HuH-7 (cell line): ENCODE measurements around the gene MCOLN1.
A peak's percentile ranks its signal among the peaks of the same experiment; 100 is the strongest.
"Not testable (repeated sequence)": the region's sequence is repeated elsewhere in the genome, so short reads cannot be mapped to it uniquely, and the experiment has no call there.

Experiments
- DNase-seq: peaks from one replicate; pipeline ENCODE4 v3.0.0; 2011; ENCODE audit warnings: low spot score

The MCOLN1 gene

DNA sequence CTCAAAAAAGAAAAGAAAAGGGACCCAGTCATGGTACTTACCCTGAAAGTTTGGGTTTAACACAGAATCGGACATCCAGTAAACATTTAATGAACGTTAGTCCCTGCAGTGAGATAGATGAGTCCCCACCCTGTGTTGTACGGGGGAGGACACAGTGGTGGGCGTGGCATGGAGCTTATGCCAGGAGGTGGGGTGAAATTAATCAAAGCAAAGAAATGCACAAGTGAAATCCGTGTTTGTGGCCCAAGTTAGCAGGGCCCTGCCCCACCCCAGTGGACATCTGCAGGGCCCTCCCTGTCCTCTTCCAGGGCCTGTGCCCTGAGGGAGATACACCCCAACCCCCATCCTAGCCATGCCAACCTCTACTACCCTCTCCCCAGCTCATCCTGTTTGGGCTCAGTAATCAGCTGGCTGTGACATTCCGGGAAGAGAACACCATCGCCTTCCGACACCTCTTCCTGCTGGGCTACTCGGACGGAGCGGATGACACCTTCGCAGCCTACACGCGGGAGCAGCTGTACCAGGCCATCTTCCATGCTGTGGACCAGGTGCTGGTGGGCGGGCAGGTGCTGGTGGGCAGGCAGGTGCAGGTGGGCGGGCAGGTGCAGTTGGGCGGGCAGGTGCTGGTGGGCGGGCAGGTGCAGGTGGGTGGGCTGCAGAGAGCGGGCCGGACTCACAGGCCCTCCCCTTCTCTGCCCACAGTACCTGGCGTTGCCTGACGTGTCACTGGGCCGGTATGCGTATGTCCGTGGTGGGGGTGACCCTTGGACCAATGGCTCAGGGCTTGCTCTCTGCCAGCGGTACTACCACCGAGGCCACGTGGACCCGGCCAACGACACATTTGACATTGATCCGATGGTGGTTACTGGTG lies 3.9 kb downstream of the MCOLN1 start:
- DNase-seq = no peak

DNA sequence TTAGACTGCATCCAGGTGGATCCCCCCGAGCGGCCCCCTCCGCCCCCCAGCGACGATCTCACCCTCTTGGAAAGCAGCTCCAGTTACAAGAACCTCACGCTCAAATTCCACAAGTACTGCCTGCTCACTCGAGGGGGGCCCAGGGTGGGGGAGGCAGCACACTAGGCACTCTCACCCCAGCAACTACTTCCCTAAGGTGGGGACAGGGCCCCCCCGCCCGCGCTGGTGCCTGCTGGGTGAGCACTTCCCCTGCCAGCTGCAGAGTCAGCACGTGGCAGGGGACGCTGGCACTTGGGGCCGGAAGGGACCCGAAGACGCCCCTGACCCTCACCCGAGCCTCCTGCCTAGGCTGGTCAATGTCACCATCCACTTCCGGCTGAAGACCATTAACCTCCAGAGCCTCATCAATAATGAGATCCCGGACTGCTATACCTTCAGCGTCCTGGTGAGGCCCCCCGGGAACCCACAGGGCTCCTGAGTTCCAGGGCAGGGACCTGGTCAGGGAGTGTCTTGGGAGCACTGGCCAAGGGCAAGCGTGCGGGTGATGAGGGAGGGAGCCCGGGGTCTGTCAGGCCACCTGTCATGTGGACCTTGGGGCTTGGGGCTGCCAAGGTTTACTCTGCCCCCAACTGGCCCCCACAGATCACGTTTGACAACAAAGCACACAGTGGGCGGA lies 5.2 kb downstream of the MCOLN1 start:
- DNase-seq = no peak

DNA sequence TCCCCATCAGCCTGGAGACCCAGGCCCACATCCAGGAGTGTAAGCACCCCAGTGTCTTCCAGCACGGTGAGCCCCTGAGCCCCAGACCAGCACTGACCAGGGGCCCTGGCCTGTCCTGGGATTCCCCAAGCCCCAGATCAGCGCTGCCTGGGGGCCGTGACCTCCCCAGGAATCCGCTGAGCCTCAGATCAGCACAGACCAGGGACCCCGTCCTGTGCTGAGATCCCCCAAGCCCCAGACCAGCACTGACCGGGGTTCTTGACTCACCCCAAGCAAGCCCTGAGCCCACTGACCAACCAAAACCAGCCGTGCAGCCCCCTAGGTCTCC lies 5.7 kb downstream of the MCOLN1 start:
- no peak for DNase-seq

DNA sequence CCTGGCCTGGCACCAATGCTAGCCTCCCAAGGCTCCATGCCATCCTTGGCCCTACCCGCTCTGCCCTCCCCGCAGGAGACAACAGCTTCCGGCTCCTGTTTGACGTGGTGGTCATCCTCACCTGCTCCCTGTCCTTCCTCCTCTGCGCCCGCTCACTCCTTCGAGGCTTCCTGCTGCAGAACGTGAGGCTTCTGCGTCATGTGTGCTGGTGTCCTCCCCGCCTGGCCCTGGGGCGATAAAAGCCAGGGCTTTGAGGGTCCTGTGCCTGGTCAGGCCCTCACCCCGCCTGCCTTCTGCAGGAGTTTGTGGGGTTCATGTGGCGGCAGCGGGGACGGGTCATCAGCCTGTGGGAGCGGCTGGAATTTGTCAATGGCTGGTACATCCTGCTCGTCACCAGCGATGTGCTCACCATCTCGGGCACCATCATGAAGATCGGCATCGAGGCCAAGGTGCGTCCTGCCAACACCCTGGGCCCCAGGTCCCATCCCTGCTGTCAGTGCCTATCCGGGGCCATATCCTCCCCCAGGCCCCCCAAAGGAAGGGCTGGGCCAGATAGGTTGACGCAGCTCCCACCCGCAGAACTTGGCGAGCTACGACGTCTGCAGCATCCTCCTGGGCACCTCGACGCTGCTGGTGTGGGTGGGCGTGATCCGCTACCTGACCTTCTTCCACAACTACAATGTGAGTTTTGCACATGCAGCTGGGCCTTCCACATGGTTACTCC lies 6.3 kb downstream of the MCOLN1 start:
- DNase-seq = no peak

DNA sequence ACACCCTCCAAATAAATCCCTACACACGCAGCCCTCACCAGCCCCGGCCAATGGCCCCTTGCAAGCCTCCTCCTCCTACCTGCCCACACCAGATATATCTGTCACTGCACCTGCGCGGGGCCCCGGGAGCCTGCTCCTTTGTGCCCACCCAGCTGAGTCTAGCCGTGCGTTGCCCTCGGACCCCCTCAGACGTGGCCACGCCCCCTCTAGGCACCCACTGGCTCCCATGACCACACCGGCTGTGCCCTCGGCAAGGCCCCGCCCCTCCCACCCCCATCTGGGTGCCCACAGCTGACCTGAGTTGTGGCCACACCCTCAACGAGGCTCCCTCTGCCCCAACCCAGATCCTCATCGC lies 6.8 kb downstream of the MCOLN1 start:
- DNase-seq = no peak

DNA sequence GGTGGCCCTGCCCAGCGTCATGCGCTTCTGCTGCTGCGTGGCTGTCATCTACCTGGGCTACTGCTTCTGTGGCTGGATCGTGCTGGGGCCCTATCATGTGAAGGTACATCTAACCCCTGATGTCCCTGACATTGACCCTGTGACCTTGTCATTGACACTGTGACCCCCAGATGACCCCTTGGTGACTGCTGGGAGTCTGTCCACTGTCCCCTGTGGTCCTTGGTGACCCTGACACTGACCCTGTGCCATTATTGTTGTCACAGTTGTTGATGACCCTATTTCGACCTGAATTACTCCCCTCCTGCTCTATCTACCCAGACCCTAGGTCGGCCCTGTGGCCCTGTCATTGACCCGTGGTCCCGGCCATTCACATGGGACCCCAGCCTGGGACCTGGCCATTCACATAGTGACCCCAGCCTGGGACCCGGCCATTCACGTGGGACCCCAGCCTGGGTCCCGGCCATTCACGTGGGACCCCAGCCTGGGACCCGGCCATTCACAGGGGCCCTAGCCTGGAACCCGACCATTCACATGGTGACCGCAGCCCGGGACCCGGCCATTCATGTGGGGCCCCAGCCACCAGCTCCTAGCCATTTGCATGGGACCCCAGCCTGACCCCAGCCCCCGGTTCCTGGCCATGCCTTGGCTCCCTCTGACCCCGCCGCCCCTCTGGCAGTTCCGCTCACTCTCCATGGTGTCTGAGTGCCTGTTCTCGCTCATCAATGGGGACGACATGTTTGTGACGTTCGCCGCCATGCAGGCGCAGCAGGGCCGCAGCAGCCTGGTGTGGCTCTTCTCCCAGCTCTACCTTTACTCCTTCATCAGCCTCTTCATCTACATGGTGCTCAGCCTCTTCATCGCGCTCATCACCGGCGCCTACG lies 7.4 kb downstream of the MCOLN1 start:
- no peak for DNase-seq

DNA sequence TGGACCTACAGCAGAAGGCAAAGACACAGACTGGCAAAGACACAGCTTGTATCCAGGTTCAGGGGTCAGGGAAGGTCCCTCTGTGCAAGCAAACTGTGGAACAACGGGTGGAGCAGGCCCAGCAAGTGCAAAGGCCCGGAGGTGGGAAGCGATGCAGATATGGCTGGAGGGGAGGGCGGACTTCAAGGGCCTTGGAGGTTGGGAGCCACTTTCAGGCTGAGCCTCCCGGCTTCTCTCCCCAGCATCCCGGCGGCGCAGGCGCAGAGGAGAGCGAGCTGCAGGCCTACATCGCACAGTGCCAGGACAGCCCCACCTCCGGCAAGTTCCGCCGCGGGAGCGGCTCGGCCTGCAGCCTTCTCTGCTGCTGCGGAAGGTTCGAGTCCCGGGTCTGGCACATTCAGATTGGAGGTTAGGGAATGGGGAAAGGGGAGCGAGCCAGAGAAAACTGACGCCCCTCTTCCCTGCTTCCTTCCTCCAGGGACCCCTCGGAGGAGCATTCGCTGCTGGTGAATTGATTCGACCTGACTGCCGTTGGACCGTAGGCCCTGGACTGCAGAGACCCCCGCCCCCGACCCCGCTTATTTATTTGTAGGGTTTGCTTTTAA lies 11.0 kb downstream of the MCOLN1 start:
- DNase-seq = no peak

DNA sequence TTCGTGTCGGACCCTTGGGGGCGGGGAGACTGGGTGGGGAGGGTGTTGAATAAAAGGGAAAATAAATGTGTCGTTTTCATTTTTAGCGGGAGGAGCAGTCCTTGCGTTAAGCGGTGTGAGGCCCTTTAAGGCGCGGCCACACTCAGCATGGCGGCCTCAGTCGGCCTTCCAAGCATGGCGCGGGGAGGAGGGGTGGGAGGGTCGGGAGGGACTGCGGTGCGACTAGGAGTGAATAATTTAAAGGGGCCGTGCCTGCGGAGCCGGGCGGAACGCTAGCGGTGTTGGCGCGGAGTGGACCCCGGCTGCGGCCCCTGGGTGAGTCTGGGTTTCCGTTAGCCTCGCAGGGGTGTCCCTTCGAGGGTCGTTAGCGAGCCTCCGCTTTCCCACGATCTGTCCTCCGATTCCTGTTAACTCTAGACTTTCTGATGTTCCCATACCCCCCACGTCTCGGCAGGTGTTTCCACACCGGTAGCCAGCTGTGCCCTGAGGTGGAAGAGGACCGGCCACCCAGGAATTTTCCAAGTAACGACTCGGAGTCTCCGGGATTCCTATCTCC lies 11.6 kb downstream of the MCOLN1 start:
- DNase-seq = peak; percentile 89

DNA sequence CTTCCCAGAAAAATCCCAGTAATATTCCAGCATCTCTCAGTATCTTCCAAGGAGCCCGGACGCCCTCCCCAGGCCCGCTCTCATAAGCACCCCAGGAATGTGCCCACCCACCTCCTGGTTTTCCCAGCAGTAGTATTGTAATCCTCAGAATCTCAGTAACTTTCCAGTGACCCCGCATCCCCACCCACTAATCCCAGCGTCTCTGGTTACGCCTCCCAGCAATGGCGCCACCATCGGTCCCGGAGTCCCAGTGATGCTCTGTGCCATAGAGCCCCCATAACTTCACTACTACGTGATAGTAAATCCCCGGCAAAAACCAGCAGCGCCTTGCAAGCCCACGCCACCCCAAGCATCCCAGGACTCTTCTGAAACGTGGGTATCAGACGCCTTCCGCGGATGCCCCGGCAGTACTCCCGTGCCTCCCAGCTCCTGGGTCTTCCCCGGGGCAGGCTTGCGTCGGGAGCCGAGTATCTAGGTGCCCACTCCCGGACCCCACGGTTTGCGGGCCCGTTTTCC lies 12.2 kb downstream of the MCOLN1 start:
- peak; percentile 94 for DNase-seq

DNA sequence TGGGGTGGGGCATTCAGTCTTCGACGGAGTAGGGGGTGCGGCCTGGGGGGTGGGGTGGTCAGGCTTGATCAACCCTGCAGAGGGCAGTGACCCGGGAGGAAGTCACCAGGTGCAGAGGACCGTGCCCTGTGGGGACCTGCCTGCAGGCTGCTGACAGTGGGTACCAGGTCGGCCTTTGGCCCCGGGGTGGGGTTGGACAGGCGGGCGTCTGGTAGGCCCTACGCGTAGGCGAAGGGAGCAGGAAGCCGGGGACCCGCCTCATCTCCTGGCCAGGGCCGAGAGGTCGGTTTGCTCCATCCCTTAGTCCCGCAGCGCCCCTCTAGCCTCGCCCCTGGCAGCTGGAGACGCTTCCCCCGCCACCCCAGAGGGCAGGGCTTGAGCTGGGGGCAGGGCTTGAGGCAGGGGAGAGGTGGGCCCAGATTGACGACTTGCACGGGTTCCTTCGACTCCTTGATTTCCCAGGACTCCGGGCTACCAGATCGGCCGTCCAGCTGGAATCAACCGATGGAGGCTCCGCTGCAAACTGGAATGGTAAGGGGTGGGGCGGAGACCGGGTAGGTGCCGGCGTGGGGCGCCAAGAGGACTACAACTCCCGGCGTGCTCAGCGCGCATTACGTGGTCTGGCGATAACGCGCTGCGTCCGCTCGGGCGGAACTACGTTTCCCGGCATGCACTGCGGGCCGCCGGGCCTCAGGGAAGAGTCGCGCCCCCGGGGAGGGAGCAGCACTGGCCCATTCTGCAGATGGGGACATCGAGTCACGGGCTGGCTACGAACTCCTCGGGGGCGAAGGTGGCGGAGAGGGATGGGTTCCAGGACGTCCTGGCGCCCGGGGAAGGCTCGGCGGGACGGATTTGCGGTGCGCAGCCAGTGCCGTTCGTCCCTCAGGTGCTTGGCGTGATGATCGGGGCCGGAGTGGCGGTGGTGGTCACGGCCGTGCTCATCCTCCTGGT lies 12.9 kb downstream of the MCOLN1 start, which contains the start of gene PNPLA6:
PNPLA6 (plus strand) TSS at position 671 of the 951 bp plus-strand sequence; CDS start at position 743, 72 bp downstream.
- DNase-seq = peak; percentile 91

DNA sequence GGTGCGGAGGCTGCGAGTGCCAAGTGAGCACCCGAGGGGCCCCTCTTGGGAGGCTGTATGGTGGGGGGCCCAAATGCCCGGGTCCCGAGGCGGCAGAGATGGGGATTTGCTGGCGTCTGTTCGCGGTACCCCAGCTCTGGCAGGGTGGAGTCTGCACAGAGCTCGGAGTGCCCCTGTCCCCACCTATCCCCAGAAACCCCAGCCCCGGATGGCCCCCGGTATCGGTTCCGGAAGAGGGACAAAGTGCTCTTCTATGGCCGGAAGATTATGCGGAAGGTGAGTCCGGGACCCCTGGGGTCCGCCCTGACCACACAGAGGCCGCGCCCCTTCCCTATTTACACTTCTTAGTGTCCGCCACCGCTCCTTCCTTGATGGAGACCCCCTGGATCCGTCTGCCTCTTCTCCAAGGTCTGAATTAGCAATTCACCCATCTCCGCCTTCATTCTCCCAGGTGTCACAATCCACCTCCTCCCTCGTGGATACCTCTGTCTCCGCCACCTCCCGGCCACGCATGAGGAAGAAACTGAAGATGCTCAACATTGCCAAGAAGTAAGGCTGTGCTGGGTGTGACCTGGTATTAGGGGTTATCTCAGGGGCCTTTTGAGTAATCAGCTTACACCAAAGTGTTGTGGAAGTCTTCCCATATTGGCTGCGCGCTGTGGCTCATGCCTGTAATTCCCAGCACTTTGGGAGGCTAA lies 13.7 kb downstream of the MCOLN1 start:
- no peak for DNase-seq

DNA sequence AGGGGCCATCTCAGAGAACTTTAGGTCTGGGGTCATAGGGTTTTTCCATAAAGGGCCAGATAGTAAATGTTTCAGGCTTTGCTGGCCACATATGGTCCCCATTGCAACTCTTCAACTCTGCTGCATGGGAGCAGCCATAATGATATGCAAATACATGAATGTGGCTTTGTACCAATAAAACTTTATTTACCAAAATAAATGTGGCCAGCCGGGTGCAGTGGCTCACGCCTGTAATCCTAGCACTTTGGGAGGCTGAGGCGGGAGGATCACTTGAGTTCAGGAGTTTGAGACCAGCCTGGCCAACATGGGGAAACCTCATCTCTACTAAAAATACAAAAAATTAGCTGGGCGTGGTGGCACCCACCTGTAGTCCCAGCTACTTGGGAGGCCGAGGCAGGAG lies 16.6 kb downstream of the MCOLN1 start:
- DNase-seq = not testable (repeated sequence)

DNA sequence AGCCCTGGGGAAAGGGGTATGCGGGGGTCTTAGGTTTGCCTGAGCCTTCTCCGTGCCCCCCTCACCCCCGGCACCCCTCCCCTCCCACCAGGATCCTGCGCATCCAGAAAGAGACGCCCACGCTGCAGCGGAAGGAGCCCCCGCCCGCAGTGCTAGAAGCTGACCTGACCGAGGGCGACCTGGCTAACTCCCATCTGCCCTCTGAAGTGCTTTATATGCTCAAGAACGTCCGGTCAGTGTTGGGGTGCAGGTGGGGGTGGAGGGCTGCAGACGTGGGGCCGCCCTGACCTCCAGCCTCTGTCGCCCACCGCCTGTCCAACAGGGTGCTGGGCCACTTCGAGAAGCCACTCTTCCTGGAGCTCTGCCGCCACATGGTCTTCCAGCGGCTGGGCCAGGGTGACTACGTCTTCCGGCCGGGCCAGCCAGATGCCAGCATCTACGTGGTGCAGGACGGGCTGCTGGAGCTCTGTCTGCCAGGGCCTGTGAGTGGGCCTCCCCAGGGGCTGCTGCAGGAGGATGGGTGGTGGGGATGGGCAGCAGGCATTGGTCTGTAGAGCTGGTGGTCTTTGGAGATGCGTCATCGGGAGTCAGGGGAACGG lies 17.5 kb downstream of the MCOLN1 start:
- no peak for DNase-seq

DNA sequence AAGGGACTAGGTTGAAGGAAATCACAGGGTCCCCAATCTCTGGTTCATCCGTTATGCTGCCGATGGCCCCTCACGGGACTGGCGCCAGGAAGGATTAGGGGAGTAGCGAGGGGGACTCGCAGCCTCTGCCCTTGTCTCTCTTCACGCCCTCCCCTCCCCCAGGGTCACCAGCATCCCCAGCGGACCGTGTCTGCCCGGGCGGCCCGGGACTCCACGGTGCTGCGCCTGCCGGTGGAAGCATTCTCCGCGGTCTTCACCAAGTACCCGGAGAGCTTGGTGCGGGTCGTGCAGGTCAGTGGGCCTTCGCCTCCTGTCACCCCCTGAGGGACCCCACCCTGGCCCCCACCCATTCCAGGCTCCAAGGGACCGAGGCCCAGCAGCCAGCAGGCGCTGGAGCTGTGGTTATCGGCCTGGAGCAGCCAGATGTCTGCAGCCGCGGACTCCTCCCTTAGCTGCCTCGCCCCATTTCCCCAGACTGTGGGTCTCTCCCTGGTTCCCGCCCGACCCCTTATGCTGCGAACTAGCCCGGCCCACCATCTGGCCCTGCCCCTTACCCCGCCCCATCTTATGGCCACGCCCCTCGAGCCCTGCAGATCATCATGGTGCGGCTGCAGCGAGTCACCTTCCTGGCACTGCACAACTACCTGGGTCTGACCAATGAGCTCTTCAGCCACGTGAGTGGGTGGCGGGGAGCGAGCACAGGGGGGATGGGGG lies 18.5 kb downstream of the MCOLN1 start:
- no peak for DNase-seq

DNA sequence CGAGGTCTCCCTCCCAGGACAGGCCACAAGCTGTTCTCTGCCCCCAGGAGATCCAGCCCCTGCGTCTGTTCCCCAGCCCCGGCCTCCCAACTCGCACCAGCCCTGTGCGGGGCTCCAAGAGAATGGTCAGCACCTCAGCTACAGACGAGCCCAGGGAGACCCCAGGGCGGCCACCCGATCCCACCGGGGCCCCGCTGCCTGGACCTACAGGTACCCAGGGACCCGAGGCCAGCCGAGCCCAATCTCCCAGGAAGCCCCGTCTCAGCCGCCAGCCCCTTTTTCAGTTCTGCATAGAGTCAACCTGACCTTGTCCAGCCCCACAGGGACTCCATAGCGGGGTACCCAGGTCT lies 19.0 kb downstream of the MCOLN1 start:
- no peak for DNase-seq

DNA sequence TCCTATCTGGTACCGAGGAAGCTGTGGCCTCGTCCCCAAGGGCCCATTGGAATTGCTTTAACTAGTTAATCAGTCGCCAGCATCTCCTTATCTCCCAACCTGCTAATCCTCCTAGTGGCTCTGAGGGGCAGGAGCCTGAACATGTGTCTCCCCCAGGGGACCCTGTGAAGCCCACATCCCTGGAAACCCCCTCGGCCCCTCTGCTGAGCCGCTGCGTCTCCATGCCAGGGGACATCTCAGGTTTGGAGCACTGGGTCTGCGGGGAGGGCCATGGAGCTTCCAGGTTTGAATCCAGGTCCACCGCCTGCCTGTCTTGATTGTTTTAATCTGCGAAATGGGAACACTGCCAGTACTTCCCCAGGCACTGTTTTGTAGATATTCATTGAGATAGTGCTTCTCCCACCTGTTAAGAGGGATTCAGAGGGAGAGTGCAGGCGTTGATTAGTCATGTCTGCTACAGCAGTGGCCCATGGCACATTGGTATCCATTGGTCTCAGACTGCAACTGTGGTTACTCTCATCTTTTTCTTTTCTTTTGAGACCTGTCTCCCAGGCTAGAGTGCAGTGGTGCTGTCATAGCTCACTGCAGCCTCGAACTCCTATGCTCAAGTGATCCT lies 19.5 kb downstream of the MCOLN1 start:
- DNase-seq = no peak

DNA sequence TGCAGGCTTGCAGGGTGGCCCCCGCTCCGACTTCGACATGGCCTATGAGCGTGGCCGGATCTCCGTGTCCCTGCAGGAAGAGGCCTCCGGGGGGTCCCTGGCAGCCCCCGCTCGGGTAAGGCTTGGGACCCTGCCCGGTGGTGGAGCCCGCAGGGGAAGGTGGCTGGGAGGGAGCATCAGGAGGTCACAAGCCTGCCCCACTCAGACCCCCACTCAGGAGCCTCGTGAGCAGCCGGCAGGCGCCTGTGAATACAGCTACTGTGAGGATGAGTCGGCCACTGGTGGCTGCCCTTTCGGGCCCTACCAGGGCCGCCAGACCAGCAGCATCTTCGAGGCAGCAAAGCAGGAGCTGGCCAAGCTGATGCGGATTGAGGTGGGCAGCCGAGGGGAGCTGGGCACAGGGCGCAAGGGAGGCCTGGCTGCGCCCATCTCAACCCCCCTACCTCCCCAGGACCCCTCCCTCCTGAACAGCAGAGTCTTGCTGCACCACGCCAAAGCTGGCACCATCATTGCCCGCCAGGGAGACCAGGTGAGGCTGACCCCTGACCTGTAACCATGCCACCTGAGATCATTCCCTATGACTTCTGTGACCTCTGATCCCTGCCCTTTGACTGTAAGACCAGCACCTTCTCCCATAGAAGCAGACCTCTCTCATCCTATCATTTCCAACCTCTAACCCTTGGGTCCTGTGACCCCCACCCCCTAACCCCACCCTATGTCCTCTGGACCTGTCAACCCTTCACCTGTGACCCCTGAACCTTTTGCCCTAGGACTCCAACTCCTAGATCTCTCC lies 20.3 kb downstream of the MCOLN1 start:
- no peak for DNase-seq
